Tongue (tissue), 2 donors: ENCODE data around the gene SYT9. TPM values are rescaled to one million over a fixed set of nuclear protein-coding genes. Genes with fewer than 3 reads are reported as not detected.

Source experiments
- DNase-seq: peaks from one replicate; pipeline ENCODE4 v3.0.0-alpha.2; 2015
- total RNA-seq: library from RNA; depleted of rRNA; stranded (reverse); fragments of >200 nt; gene quantifications from one replicate; pipeline ENCODE4 v1.2.3, GENCODE V29; 2014

SYT9 gene
- total RNA-seq, 1 donor from 2014 or later = 0.92 TPM

DNA sequence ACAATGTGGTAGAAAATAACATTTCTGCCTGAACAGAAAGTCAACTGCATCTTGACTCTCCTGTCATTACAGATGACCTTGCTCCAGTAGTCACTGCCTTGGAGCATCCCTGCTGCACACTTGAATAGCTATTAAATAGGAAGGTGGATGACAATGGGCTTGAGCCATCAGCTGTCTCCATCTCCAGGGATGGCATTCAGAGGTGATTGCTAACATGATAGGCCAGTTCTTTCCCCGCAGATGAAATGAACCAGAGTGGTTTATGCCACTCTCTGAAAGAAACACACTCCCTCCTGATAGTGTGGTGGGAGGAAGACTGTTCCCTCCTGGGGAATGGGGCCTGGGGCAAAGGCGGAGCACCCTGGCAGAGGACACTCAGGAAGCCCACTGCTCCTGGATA is 176.5 kb downstream of the SYT9 start:
- DNase-seq = no peak

DNA sequence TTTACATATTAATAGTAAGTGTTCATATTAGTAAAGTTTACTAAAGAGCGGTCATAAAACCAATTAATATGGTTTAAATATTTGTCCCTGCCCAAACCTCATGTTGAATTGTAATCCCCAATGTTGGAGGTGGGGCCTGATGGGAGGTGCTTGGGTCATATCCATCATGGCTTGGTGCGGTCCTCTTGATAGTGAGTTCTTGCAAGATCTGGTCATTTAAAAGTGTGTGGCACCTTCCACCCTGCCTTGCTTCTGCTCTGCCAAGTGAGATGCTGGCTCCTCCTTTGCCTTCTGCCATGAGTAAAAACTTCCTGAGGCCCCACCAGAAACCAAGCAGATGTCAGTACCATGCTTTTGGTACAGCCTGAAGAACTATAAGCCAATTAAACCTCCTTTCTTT is 178.8 kb downstream of the SYT9 start:
- no peak for DNase-seq

- peak; percentile 19 for DNase-seq
Observed at GRCh38 chr11:7435176-7435575, 183.5 kb downstream of the SYT9 start.

GRCh38 chr11:7436146-7436545 is 184.4 kb downstream of the SYT9 start:
- no peak for DNase-seq

GRCh38 chr11:7436657-7437056 is 185.0 kb downstream of the SYT9 start:
- no peak for DNase-seq

GRCh38 chr11:7437696-7438095 is 186.0 kb downstream of the SYT9 start:
- DNase-seq = no peak

GRCh38 chr11:7439746-7440320 is 188.1 kb downstream of the SYT9 start:
- DNase-seq = no peak

DNA sequence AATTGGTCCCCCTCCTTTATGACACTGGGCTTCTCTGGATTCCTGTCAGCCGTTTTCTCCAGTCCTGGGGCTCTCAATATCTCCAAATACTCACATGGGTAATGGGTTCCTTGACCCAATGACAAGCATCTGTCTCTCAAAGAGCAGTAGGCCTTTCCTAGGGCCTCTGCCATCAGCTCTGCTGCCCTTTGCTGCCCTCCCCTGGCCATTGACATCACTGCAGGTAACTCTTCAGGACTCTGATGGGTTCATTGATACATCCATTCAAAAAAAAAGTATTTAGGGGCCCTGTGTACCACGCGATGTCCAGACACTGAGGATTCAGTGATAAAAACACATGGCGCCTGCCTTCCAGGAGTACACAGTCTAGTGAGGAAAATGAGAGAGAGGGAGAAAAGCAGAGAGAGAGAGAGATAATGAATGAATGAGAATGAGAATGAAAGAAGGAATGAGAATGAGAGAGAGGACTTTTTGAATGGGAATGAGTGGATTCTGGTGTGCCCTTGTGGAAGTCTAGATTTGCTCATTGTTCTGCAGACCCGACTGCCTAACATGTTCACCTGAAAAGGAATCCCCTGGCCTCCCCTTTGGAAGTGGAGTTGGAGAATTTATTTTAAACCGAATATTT is 191.0 kb downstream of the SYT9 start:
- peak; percentile 78 for DNase-seq

- DNase-seq = peak; percentile 38
Observed at GRCh38 chr11:7444091-7444981, 192.6 kb downstream of the SYT9 start.

- DNase-seq = no peak
Observed at GRCh38 chr11:7445564-7445963, 193.9 kb downstream of the SYT9 start.

DNA sequence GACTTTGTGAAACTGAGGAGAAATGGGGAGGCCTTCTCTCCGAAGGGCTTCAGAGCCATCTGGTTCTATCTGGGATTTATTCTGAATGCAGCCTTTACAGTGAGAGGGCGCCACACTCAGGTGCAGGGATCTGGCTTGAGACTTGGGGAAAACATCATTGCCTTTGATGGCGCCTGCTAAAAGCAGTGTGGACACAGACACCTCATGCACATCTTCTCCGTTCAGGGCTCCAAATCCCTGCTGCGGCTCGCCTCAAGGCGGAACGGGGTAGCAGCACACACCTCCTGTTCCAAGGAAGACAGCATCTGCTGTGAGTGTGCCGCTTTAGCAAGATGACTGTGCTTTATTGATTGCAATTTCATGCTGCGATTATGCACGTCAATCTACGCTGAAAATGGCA is 196.5 kb downstream of the SYT9 start:
- no peak for DNase-seq

GRCh38 chr11:7449211-7449840 is 197.6 kb downstream of the SYT9 start:
- no peak for DNase-seq

DNA sequence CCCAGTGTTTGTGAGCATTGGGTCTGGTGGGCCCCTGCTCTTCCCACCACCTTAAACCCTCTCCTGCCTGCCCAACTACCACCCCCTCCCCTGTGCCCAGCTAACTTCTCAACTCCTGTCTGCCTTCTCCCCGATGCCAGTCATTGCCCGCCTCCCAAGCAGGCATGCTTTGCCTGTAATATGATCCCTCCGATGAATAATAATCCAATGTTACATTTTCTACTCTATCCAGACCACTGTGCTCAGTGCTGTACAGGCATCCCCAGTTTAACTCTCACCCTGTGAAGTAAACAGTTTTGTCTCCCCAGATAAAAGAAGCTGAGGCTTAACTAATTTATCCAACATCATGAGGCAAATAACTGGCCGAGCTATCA is 198.1 kb downstream of the SYT9 start:
- DNase-seq = peak; percentile 32

DNA sequence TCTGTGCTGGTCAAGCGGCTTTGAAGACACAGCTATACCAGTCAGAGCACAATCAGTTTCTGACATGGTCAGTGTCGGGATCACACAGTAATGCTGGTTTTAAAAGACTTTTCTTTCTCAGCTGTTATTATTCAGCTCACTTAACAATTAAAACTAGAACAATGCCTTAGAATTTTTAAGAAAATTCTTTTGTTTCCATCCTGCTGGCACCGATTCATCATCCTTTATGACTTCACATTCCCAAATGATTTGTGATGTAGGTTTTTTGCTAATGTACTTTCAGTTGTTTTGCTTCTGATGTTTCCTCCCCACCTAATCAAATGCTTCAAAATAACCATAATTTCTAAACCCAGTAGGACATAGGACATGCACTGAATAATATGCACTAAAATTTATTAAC is 199.1 kb downstream of the SYT9 start:
- DNase-seq = no peak

GRCh38 chr11:7451520-7451919 is 199.8 kb downstream of the SYT9 start:
- no peak for DNase-seq

GRCh38 chr11:7451952-7452494 is 200.3 kb downstream of the SYT9 start:
- DNase-seq = no peak

DNA sequence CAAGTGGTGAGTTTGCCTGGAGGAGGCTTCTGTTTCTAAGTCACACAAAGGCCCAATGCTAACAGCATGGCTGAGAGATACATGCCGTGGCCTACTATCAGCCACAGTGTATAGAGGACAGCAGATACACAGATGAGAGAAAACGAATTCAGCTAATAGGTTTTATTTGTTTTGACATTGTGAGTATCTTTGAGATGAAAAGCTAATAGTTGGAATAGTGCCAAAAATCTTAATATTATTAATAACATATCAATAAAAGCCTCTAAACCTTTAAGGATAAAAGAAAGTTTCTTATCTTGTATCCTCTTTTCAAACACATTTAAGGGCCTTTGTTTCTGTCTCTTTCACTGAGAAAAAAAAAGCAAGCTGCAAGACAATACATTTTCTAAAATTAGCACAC is 203.2 kb downstream of the SYT9 start:
- DNase-seq = no peak

- no peak for DNase-seq
Observed at GRCh38 chr11:7457211-7457610, 205.5 kb downstream of the SYT9 start.

GRCh38 chr11:7462706-7463105 is 211.0 kb downstream of the SYT9 start:
- DNase-seq = no peak

GRCh38 chr11:7467652-7468051 is 215.9 kb downstream of the SYT9 start:
- DNase-seq = no peak

GRCh38 chr11:7469351-7469865 is 217.7 kb downstream of the SYT9 start:
- no peak for DNase-seq

DNA sequence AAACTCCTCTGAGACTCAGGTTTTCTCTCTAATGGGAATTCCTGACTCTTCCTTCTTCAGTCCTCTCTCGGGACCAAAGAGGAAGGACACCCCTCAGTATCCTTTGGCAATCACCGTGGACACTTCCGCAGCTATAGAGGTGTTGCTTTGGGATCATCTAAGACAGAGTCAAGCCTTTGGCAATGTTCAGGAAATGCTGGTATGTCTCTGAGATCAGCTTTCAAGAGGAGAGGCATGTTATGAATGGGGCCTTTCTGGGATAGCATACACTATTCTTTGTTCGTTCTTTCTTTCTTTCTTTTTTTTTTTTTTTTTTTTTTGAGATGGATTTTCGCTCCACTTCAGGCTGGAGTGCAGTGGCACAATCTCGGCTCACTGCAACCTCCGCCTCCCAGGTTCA is 219.4 kb downstream of the SYT9 start:
- DNase-seq = no peak

GRCh38 chr11:7473717-7474116 is 222.0 kb downstream of the SYT9 start:
- no peak for DNase-seq
